HG02642 (cell line): ENCODE data around the gene CALML4.

Experiments used
- ATAC-seq: cut with Tn5 transposase; IDR thresholded peaks from one replicate; pipeline ENCODE4 v1.9.1; 2021; ENCODE audit warnings: mild to moderate bottlenecking; ENCODE audit not compliant: unreplicated experiment, poor library complexity

Gene CALML4

GRCh38 chr15:68154923-68155559, 50.1 kb downstream of the CALML4 start:
- ATAC-seq = no peak

GRCh38 chr15:68152342-68152741, 52.8 kb downstream of the CALML4 start:
- no peak for ATAC-seq

GRCh38 chr15:68151277-68151676, 53.9 kb downstream of the CALML4 start:
- ATAC-seq = no peak

GRCh38 chr15:68150187-68150586, 54.9 kb downstream of the CALML4 start:
- no peak for ATAC-seq

- ATAC-seq = no peak
Measured at GRCh38 chr15:68149059-68149458, 56.1 kb downstream of the CALML4 start.

- ATAC-seq = no peak
Measured at GRCh38 chr15:68148039-68148438, 57.1 kb downstream of the CALML4 start.

- ATAC-seq = no peak
Measured at GRCh38 chr15:68145706-68146105, 59.4 kb downstream of the CALML4 start.

- no peak for ATAC-seq
Measured at GRCh38 chr15:68143785-68144184, 61.3 kb downstream of the CALML4 start.

GRCh38 chr15:68143129-68143528, 62.0 kb downstream of the CALML4 start:
- ATAC-seq = no peak
